Activated naive CD4-positive, alpha-beta T cell treated with anti-CD3 and anti-CD28 coated beads, Interleukin-2, amount 50 U/mL, for 24 hours (primary cell): Measurements from ENCODE around the gene GMDS.
A peak's percentile ranks its signal among the peaks of the same experiment; 100 is the strongest.

Experiments used
- H3K27ac Mint-ChIP-seq: one replicate; pipeline ENCODE4 v1.8.0; 2021; ENCODE audit warnings: mild to moderate bottlenecking, mixed read lengths
- H3K27me3 Mint-ChIP-seq: one replicate; pipeline ENCODE4 v1.8.0; 2021; ENCODE audit warnings: mixed read lengths
- H3K36me3 Mint-ChIP-seq: one replicate; pipeline ENCODE4 v1.8.0; 2021; ENCODE audit warnings: mixed read lengths
- H3K4me1 Mint-ChIP-seq: one replicate; pipeline ENCODE4 v1.8.0; 2021; ENCODE audit warnings: mixed read lengths
- H3K4me3 Mint-ChIP-seq: one replicate; pipeline ENCODE4 v1.8.0; 2021; ENCODE audit warnings: mild to moderate bottlenecking, mixed read lengths
- H3K9me3 Mint-ChIP-seq: one replicate; pipeline ENCODE4 v1.8.0; 2021; ENCODE audit warnings: mixed read lengths

Gene GMDS

GRCh38 chr6:1910621-1911407 lies 334.6 kb downstream of the GMDS start:
- H3K4me3 Mint-ChIP-seq, result no peak overlapping the region
- H3K4me1 Mint-ChIP-seq, result no peaks in the 10 kb centered on the region

GRCh38 chr6:1908784-1909183 lies 336.6 kb downstream of the GMDS start:
- peaks cover 16% of the 10 kb centered on the region for H3K36me3 Mint-ChIP-seq
- no peak overlapping the region for H3K4me3 Mint-ChIP-seq
- H3K27ac Mint-ChIP-seq, result no peak overlapping the region
- no peaks in the 10 kb centered on the region for H3K4me1 Mint-ChIP-seq
- H3K27me3 Mint-ChIP-seq, result no peaks in the 10 kb centered on the region
- H3K9me3 Mint-ChIP-seq, result no peaks in the 10 kb centered on the region

More at GRCh38 chr6:1910621-1911407, 334.6 kb downstream of the GMDS start:
- Mint-ChIP-seq H3K27ac (no peak overlapping the region), H3K27me3 (no peaks in the 10 kb centered on the region), H3K9me3 (no peaks in the 10 kb centered on the region), H3K36me3 (peaks cover 14% of the 10 kb centered on the region)

- no peak overlapping the region for H3K27ac Mint-ChIP-seq
- no peaks in the 10 kb centered on the region for H3K27me3 Mint-ChIP-seq
- peaks cover 14% of the 10 kb centered on the region for H3K36me3 Mint-ChIP-seq
- no peaks in the 10 kb centered on the region for H3K9me3 Mint-ChIP-seq
- no peaks in the 10 kb centered on the region for H3K4me1 Mint-ChIP-seq
- no peak overlapping the region for H3K4me3 Mint-ChIP-seq
These were observed 338.8 kb downstream of the GMDS start for GRCh38 chr6:1906609-1907008.

- H3K36me3 Mint-ChIP-seq, result peaks cover 14% of the 10 kb centered on the region
- H3K4me3 Mint-ChIP-seq, result no peak overlapping the region
These were observed 339.4 kb downstream of the GMDS start for GRCh38 chr6:1906014-1906413.

GRCh38 chr6:1904898-1905297 lies 340.5 kb downstream of the GMDS start:
- peaks cover 14% of the 10 kb centered on the region for H3K36me3 Mint-ChIP-seq
- H3K4me3 Mint-ChIP-seq, result no peak overlapping the region
- H3K27me3 Mint-ChIP-seq, result no peaks in the 10 kb centered on the region
- no peaks in the 10 kb centered on the region for H3K4me1 Mint-ChIP-seq
- no peak overlapping the region for H3K27ac Mint-ChIP-seq
- H3K9me3 Mint-ChIP-seq, result no peaks in the 10 kb centered on the region

More at GRCh38 chr6:1906014-1906413, 339.4 kb downstream of the GMDS start:
- Mint-ChIP-seq H3K27ac (no peak overlapping the region), H3K27me3 (no peaks in the 10 kb centered on the region), H3K9me3 (no peaks in the 10 kb centered on the region), H3K4me1 (no peaks in the 10 kb centered on the region)

- Mint-ChIP-seq H3K4me1 (no peaks in the 10 kb centered on the region), H3K27ac (no peak overlapping the region), H3K9me3 (no peaks in the 10 kb centered on the region), H3K4me3 (no peak overlapping the region), H3K36me3 (peaks cover 10% of the 10 kb centered on the region), H3K27me3 (no peaks in the 10 kb centered on the region)
These were observed 341.0 kb downstream of the GMDS start for GRCh38 chr6:1904466-1904799.

- Mint-ChIP-seq H3K4me3 (no peak overlapping the region), H3K27me3 (no peaks in the 10 kb centered on the region), H3K9me3 (no peaks in the 10 kb centered on the region), H3K4me1 (no peaks in the 10 kb centered on the region), H3K36me3 (peaks cover 13% of the 10 kb centered on the region), H3K27ac (no peak overlapping the region)
These were observed 341.5 kb downstream of the GMDS start for GRCh38 chr6:1903780-1904465.

GRCh38 chr6:1901556-1901955 lies 343.8 kb downstream of the GMDS start:
- H3K4me3 Mint-ChIP-seq, result no peak overlapping the region
- no peak overlapping the region for H3K27ac Mint-ChIP-seq
- H3K36me3 Mint-ChIP-seq, result peaks cover 5% of the 10 kb centered on the region
- H3K27me3 Mint-ChIP-seq, result no peaks in the 10 kb centered on the region
- H3K4me1 Mint-ChIP-seq, result no peaks in the 10 kb centered on the region
- H3K9me3 Mint-ChIP-seq, result no peaks in the 10 kb centered on the region

GRCh38 chr6:1896897-1897296 lies 348.5 kb downstream of the GMDS start:
- Mint-ChIP-seq H3K27ac (no peak overlapping the region), H3K4me3 (no peak overlapping the region), H3K36me3 (peaks cover 12% of the 10 kb centered on the region), H3K9me3 (no peaks in the 10 kb centered on the region), H3K4me1 (no peaks in the 10 kb centered on the region), H3K27me3 (no peaks in the 10 kb centered on the region)

- Mint-ChIP-seq H3K36me3 (peaks cover 15% of the 10 kb centered on the region), H3K4me1 (peaks cover 6% of the 10 kb centered on the region), H3K27me3 (no peaks in the 10 kb centered on the region), H3K27ac (no peak overlapping the region), H3K4me3 (no peak overlapping the region), H3K9me3 (no peaks in the 10 kb centered on the region)
These were observed 349.7 kb downstream of the GMDS start for GRCh38 chr6:1895721-1896120.

- H3K36me3 Mint-ChIP-seq, result peaks cover 19% of the 10 kb centered on the region
- H3K9me3 Mint-ChIP-seq, result no peaks in the 10 kb centered on the region
These were observed 350.5 kb downstream of the GMDS start for GRCh38 chr6:1894954-1895353.

GRCh38 chr6:1893470-1894130 lies 351.8 kb downstream of the GMDS start:
- no peak overlapping the region for H3K27ac Mint-ChIP-seq
- H3K4me3 Mint-ChIP-seq, result no peak overlapping the region
- no peaks in the 10 kb centered on the region for H3K27me3 Mint-ChIP-seq
- H3K9me3 Mint-ChIP-seq, result no peaks in the 10 kb centered on the region
- H3K36me3 Mint-ChIP-seq, result peaks cover 15% of the 10 kb centered on the region
- H3K4me1 Mint-ChIP-seq, result peaks cover 12% of the 10 kb centered on the region

More at GRCh38 chr6:1894954-1895353, 350.5 kb downstream of the GMDS start:
- H3K4me1 Mint-ChIP-seq, result peaks cover 12% of the 10 kb centered on the region
- H3K27ac Mint-ChIP-seq, result no peak overlapping the region
- H3K27me3 Mint-ChIP-seq, result no peaks in the 10 kb centered on the region
- no peak overlapping the region for H3K4me3 Mint-ChIP-seq

- Mint-ChIP-seq H3K9me3 (no peaks in the 10 kb centered on the region), H3K4me1 (peaks cover 12% of the 10 kb centered on the region), H3K36me3 (peaks cover 15% of the 10 kb centered on the region), H3K4me3 (no peak overlapping the region), H3K27me3 (no peaks in the 10 kb centered on the region), H3K27ac (no peak overlapping the region)
These were observed 352.7 kb downstream of the GMDS start for GRCh38 chr6:1892716-1893115.

GRCh38 chr6:1890987-1891386 lies 354.4 kb downstream of the GMDS start:
- Mint-ChIP-seq H3K27ac (no peak overlapping the region), H3K4me1 (peaks cover 12% of the 10 kb centered on the region), H3K36me3 (peaks cover 14% of the 10 kb centered on the region), H3K9me3 (no peaks in the 10 kb centered on the region), H3K27me3 (no peaks in the 10 kb centered on the region), H3K4me3 (no peak overlapping the region)

- H3K4me3 Mint-ChIP-seq, result no peak overlapping the region
- H3K36me3 Mint-ChIP-seq, result peaks cover 14% of the 10 kb centered on the region
- no peaks in the 10 kb centered on the region for H3K9me3 Mint-ChIP-seq
- H3K27me3 Mint-ChIP-seq, result no peaks in the 10 kb centered on the region
- peaks cover 12% of the 10 kb centered on the region for H3K4me1 Mint-ChIP-seq
- peak overlapping the region; percentile 10 for H3K27ac Mint-ChIP-seq
These were observed 355.3 kb downstream of the GMDS start for GRCh38 chr6:1890071-1890470.

- no peaks in the 10 kb centered on the region for H3K9me3 Mint-ChIP-seq
- no peaks in the 10 kb centered on the region for H3K27me3 Mint-ChIP-seq
- H3K36me3 Mint-ChIP-seq, result peaks cover 5% of the 10 kb centered on the region
- H3K4me3 Mint-ChIP-seq, result no peak overlapping the region
- peaks cover 5% of the 10 kb centered on the region for H3K4me1 Mint-ChIP-seq
- H3K27ac Mint-ChIP-seq, result no peak overlapping the region
These were observed 359.8 kb downstream of the GMDS start for GRCh38 chr6:1885576-1886011.
